ENCODE results near the gene HERC2. TPM values are rescaled to one million over a fixed set of nuclear protein-coding genes. Genes with fewer than 3 reads are reported as not detected.
"Not testable (repeated sequence)": the region's sequence is repeated elsewhere in the genome, so short reads cannot be mapped to it uniquely, and the experiment has no call there.

Gene HERC2
- total RNA-seq, 1 experiment from 2014 or later: 19.7 TPM

DNA sequence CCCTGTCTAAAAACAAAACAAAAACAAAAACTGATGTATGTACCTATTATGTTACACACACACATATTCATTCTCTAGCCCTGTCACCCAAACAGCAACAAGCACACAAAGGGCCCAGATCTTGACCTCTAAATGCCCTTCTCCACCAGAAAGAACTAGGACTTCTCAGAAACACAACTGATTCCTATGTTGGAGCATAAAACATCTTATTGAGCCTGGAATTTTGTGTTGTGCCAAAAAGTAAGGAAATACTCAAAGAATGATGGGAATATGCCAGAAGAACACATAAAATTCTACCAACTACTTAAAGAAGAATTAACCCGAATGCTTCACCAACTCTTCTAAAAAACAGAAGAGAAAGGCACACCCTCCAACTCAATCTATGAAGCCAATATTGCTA is 156.2 kb downstream of the HERC2 start:
- CTCF ChIA-PET: no interaction called here
- H3K4me3 Mint-ChIP-seq (ENCODE audit: low read depth, unreplicated experiment): no peak overlapping the region
- H3K27ac Mint-ChIP-seq (ENCODE audit: unreplicated experiment): no peak overlapping the region
- no TSS peak for BruUV-seq (replicated peaks)
- TF ChIP-seq, protein P1, sequence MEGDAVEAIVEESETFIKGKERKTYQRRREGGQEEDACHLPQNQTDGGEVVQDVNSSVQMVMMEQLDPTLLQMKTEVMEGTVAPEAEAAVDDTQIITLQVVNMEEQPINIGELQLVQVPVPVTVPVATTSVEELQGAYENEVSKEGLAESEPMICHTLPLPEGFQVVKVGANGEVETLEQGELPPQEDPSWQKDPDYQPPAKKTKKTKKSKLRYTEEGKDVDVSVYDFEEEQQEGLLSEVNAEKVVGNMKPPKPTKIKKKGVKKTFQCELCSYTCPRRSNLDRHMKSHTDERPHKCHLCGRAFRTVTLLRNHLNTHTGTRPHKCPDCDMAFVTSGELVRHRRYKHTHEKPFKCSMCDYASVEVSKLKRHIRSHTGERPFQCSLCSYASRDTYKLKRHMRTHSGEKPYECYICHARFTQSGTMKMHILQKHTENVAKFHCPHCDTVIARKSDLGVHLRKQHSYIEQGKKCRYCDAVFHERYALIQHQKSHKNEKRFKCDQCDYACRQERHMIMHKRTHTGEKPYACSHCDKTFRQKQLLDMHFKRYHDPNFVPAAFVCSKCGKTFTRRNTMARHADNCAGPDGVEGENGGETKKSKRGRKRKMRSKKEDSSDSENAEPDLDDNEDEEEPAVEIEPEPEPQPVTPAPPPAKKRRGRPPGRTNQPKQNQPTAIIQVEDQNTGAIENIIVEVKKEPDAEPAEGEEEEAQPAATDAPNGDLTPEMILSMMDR (IDR thresholded peaks at IDR 0.05; ENCODE audit: unreplicated experiment): no peak
- H3K4me1 Mint-ChIP-seq (ENCODE audit: low read depth, unreplicated experiment): no peaks in the 10 kb centered on the region
- no peak for DNase-seq
- intact Hi-C loops (cut with micrococcal nuclease; ENCODE audit: unreplicated experiment): no loop called here
- peaks cover 5% of the 10 kb centered on the region for H3K36me3 Mint-ChIP-seq (ENCODE audit: insufficient read depth, unreplicated experiment)
- no peaks in the 10 kb centered on the region for H3K9me3 Mint-ChIP-seq (ENCODE audit: low read depth, unreplicated experiment)
- H3K27me3 Mint-ChIP-seq (ENCODE audit: unreplicated experiment): no peaks in the 10 kb centered on the region

DNA sequence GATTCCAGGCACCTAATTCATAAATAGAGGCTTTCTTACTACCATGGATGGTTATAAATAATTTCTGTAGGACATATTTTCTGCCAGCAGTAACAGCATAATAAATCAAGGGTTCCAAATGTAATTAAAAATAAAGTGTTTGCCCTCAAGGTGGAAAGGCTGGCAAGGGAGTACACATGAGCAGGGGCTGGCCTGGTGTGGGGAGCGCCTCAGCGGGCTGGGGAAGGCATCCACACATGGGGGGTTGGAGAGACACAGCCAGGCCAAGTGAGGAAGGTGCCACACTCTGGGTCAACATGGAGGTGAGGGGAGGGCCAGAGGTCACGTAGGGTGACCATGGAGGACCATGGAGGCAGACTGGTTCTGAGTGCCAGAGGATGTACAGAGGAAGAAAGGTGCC is 157.1 kb downstream of the HERC2 start:
- DNase-seq: no peak
- no peak overlapping the region for H3K27ac Mint-ChIP-seq (ENCODE audit: unreplicated experiment)
- H3K27me3 Mint-ChIP-seq (ENCODE audit: unreplicated experiment): no peaks in the 10 kb centered on the region
- no peaks in the 10 kb centered on the region for H3K9me3 Mint-ChIP-seq (ENCODE audit: low read depth, unreplicated experiment)
- TF ChIP-seq, protein P1 (IDR thresholded peaks at IDR 0.05; ENCODE audit: unreplicated experiment): no peak
- intact Hi-C loops (cut with micrococcal nuclease; ENCODE audit: unreplicated experiment): no loop called here
- H3K36me3 Mint-ChIP-seq (ENCODE audit: insufficient read depth, unreplicated experiment): peaks cover 5% of the 10 kb centered on the region
- H3K4me1 Mint-ChIP-seq (ENCODE audit: low read depth, unreplicated experiment): no peaks in the 10 kb centered on the region
- CTCF ChIA-PET: no interaction called here
- no peak overlapping the region for H3K4me3 Mint-ChIP-seq (ENCODE audit: low read depth, unreplicated experiment)
- no TSS peak for BruUV-seq (replicated peaks)

DNA sequence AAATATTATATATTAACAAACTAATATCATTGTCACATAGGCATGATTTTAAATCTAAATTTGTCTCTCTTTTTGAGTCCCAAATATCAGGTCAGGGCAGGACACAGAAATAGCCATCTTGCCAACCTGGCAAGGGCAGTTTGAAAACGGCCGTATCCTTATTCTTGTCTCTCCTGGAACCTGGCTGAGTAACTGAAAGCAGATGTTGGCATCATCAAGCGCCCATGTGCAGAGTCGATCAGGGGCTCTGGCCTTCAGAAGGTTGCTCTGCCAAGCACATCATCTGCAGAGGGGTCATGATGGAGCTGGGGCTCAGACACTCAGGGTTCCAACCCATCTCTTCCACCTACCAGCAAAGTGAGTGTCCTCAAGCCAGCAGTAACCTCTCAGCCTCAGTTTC is 167.7 kb downstream of the HERC2 start:
- no peak overlapping the region for H3K4me3 Mint-ChIP-seq (ENCODE audit: low read depth, unreplicated experiment)
- intact Hi-C loops (cut with micrococcal nuclease; ENCODE audit: unreplicated experiment): no loop called here
- H3K9me3 Mint-ChIP-seq (ENCODE audit: low read depth, unreplicated experiment): peaks cover 2% of the 10 kb centered on the region
- no TSS peak for BruUV-seq (replicated peaks)
- H3K36me3 Mint-ChIP-seq (ENCODE audit: insufficient read depth, unreplicated experiment): no peaks in the 10 kb centered on the region
- TF ChIP-seq, protein P1 (IDR thresholded peaks at IDR 0.05; ENCODE audit: unreplicated experiment): no peak
- DNase-seq: no peak
- no peak overlapping the region for H3K27ac Mint-ChIP-seq (ENCODE audit: unreplicated experiment)
- no peaks in the 10 kb centered on the region for H3K27me3 Mint-ChIP-seq (ENCODE audit: unreplicated experiment)
- H3K4me1 Mint-ChIP-seq (ENCODE audit: low read depth, unreplicated experiment): no peaks in the 10 kb centered on the region
- CTCF ChIA-PET: no interaction called here

- Mint-ChIP-seq H3K36me3 (ENCODE audit: insufficient read depth, unreplicated experiment) (no peaks in the 10 kb centered on the region), H3K27me3 (ENCODE audit: unreplicated experiment) (no peaks in the 10 kb centered on the region), H3K27ac (ENCODE audit: unreplicated experiment) (no peak overlapping the region), H3K9me3 (ENCODE audit: low read depth, unreplicated experiment) (peaks cover 2% of the 10 kb centered on the region), H3K4me1 (ENCODE audit: low read depth, unreplicated experiment) (no peaks in the 10 kb centered on the region), H3K4me3 (ENCODE audit: low read depth, unreplicated experiment) (no peak overlapping the region)
- intact Hi-C loops (cut with micrococcal nuclease; ENCODE audit: unreplicated experiment): no loop called here
- CTCF ChIA-PET: no interaction called here
- TF ChIP-seq, protein P1 (IDR thresholded peaks at IDR 0.05; ENCODE audit: unreplicated experiment): no peak
- BruUV-seq (replicated peaks): no TSS peak
- DNase-seq: no peak
Measured at GRCh38 chr15:28153492-28154119, 168.4 kb downstream of the HERC2 start.

DNA sequence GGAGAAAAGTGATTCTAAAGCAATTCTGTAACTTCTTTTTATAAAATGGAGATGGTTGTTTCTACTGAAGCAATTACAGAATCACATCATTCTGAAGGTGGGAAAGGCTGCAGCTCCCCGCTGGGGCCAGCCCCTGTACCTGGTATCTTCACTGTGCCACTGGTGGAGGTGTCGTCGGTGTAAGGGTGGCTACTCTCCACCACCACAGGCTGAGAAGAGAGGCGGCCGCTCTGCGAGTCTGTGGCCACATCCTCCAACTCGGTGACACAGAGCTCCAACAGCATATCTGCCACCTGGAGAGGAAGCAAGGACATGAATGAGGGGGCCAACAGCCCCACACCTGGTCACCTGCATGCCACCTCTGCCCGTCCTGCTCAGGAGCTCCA is 169.4 kb downstream of the HERC2 start:
- H3K27ac Mint-ChIP-seq (ENCODE audit: unreplicated experiment); CTCF ChIA-PET; H3K27me3 Mint-ChIP-seq (ENCODE audit: unreplicated experiment); H3K4me3 Mint-ChIP-seq (ENCODE audit: low read depth, unreplicated experiment); H3K4me1 Mint-ChIP-seq (ENCODE audit: low read depth, unreplicated experiment); H3K9me3 Mint-ChIP-seq (ENCODE audit: low read depth, unreplicated experiment); BruUV-seq (replicated peaks); intact Hi-C loops (cut with micrococcal nuclease; ENCODE audit: unreplicated experiment); H3K36me3 Mint-ChIP-seq (ENCODE audit: insufficient read depth, unreplicated experiment); DNase-seq: not testable (repeated sequence)

DNA sequence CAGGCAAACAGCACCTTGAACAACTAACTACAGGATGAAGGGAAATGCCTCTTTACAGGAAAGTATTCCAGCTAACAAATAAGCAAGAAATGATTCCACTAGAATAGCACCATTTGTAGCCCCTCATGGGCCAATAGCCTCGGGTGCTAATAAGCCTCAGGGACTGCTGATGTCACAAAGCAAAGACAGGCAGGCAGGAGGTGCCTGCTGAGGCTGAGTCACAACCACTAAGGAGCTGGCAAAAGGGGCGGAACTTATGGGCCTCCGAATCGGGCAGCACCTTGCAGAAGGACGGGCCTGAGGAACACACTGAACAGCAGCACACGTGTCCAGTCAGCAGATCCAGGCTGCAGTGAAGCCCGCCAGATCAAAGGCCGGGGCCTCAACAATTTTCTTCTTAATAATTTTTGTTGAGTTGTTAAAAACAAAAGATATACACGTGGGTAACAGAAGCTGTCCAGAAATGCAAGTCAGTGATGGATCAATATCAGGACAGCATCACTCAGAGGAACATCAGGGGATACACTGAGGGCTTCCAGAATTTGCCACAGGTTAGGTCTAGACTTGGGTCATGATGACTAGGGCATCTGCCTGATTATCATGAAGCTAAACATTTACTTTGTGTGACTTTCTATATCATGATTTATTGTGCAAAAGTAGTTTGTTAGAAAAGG is 170.0 kb downstream of the HERC2 start:
- CTCF ChIA-PET: not testable (repeated sequence)

More for the DNA sequence above, 170.0 kb downstream of the HERC2 start:
- H3K27ac Mint-ChIP-seq (ENCODE audit: unreplicated experiment); intact Hi-C loops (cut with micrococcal nuclease; ENCODE audit: unreplicated experiment); H3K36me3 Mint-ChIP-seq (ENCODE audit: insufficient read depth, unreplicated experiment); H3K4me1 Mint-ChIP-seq (ENCODE audit: low read depth, unreplicated experiment); H3K9me3 Mint-ChIP-seq (ENCODE audit: low read depth, unreplicated experiment); H3K27me3 Mint-ChIP-seq (ENCODE audit: unreplicated experiment); H3K4me3 Mint-ChIP-seq (ENCODE audit: low read depth, unreplicated experiment); BruUV-seq (replicated peaks); DNase-seq: not testable (repeated sequence)

All from Calu3 (cell line).